Activated CD4-positive, alpha-beta T cell treated with anti-CD3 and anti-CD28 coated beads, Interleukin-2, amount 50 U/mL, for 24 hours (primary cell): ENCODE results near the gene PPIB.

Experiments used
- DNase-seq, 2 donors: peaks; one replicate each; pipeline ENCODE4 v3.0.0-alpha.2; 2020; ENCODE audit warnings: low read depth in 1 of 2, low spot score in 1 of 2

PPIB gene

GRCh38 chr15:64162869-64163658 lies at the start of gene PPIB:
TSS of gene PPIB (minus strand) at chr15:64163022. CDS start at chr15:64162986, 36 bp downstream.
- DNase-seq, result peak; percentile 93 to 95

DNA sequence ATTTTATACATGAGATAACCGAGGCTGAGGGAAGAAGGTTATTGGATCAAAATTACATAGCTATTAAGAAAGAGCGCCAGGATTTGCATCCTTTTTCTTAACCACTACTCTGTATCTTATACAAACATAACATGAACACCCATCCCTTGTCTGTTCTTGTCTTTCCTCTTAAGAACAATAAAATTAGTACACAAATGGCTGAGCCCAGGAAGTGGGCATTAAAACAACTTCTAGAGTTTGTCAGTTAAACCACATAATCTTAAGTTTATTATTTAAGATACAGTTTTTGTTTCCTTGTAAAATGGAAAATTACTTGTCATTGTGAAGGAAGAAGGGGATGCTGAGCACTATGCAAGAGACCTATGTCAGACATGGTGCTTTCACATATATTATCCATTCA lies 48.9 kb upstream of the PPIB start:
- no peak for DNase-seq

DNA sequence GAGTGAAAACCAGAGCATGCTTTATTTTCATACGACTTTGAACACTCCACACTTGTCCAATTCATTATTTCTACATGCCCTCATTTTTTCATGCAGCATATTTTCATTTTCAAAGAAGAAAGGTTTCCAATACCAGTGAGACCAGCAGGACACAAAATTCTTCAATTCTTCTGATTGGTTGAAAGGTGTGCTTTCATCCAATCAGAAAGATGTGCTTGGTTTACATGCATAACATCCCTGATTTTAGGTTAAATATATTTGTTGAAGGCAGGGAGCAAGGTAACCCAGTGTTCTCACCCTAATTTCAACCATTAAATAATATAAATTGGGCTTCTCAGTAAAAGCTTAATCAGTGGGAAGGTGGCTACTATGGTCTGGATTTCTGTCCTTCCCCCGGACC lies 47.5 kb upstream of the PPIB start:
- DNase-seq, result no peak

DNA sequence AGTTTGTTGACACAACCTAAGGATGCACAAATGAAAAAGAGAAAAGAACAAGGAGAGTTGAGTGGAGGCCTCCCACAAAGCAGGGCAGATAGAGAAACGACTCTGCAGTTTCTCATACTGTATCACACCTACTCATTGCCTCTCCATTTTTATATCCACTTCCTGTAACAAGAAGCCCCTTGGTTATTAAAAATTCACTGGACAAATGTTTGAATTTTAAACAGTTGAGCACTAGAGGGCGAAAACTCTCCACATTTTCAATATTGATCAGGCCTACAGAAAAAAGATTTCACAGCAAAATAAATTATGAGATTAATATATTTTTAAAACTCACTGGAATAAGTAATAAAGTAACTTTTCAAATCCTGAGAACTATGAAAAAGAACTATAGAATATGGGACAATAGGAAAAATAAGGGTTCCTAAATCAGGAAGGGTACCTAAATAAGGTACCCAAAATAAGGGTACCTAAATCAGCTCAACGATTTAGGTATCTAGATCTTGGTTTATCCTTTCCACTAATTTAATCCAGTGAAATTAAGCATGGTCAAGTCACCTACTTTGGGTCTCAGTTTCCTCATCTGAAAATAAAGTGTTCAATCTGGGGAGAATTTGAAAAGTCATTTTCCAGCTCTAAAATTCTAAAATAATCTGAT lies 47.0 kb upstream of the PPIB start:
- no peak for DNase-seq

DNA sequence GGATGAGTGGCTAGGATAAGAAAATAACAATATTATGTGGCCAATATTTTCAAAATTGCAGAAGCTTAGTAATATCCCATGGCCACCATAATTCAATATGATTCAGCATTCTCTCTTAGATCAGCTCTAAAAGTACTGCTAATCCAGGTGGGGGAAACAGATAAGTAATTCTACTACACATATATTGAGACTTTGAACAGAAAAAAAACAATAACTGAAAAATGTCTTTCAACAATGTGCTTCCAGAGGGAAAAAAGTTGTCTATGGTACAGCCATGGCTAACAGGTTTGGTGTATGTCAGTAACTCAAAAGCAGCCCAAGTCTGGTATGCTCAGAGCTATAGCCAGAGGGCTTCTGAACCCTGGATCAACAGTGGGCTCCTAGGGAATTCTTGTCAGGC lies 42.4 kb upstream of the PPIB start:
- DNase-seq, result no peak

DNA sequence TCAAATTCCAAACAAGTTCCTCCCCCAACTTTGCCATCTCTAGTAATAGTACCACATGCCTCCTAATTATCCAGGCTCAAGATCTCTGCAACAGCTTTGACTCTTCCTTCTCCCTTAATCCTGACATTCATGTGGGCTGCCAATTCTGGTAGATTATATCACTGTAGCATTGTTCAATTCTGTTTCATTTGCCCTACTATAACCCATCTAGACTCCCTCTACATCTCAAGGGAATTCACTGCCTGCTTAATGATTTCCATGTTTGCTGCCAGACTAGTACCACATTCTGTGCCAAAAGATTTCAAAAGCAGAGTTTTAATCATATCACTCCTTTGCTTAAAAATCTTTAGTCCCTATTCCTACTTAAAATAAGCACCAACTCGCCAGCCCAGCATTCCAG lies 34.6 kb upstream of the PPIB start:
- no peak for DNase-seq

GRCh38 chr15:64193971-64194370 lies 31.1 kb upstream of the PPIB start:
- DNase-seq, result no peak

DNA sequence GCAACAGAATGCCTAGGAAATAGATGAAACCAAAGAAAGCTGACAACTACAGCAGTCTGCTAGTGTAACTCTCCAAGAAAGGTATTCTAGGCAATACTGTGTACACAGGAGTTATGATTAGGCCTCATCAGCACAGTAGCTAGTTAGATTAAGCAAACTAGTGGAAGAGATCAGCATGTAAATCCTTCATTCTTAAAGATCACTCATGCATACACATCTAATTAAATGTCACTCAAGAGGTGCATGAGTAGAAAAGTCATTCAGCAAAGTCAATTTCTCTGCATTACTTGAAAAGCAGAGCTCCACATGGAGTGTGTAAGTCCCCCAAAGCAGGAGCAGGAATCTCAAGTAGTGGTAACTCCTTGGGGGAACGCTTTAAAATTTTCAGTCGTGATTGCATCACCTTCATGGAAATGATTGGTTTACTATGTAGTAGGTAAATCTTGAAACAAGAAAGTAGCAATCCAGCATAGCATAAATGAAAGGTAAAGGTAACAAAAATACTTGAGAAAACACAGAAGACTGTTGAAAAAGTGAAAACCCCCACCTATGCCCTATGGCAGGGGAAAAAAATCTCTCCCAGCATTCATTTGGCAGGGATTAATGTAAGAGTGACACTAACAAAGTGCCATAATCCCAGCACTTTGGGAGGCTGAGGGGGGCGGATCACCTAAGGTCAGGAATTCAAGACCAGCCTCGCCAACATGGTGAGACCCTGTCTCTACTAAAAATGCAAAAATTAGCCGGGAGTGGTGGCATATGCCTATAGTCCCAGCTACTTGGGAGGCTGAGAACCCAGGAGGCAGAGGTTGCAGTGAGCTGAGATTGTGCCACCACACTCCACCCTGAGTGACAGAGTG lies 29.4 kb upstream of the PPIB start:
- no peak for DNase-seq

GRCh38 chr15:64187396-64188191 lies 24.8 kb upstream of the PPIB start:
- DNase-seq, result no peak

GRCh38 chr15:64185146-64185911 lies 22.5 kb upstream of the PPIB start:
- DNase-seq, result no peak

GRCh38 chr15:64182859-64183370 lies 20.1 kb upstream of the PPIB start:
- DNase-seq, result no peak

DNA sequence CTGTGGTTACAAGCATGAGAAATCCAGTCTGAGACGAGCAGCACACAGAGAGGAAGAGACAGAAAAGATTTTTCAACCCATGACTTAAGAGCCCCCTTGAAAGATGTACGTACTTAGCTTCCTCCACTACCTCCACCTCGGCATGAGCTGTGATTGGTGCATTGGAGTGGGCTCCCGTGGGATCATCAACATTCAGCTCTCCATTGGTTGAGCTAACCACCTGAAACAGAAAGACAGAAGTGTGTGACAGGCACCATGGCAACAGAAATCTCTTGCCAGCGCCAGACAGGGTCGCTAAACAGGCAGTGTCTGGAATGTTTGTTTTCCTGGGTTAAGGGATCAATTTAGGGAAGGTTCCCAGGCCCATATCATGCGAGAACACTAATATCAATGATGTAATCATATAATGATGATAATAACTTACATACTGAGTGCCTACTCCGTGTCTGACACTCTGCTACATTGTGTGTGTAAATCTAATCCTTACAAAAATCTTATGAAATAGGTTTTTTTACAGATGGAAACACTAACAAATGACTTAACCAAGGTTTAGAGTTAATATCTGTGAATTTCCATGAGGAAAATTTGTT lies 17.5 kb upstream of the PPIB start:
- no peak for DNase-seq

- DNase-seq, result no peak
Observed at GRCh38 chr15:64166102-64166890, 3.5 kb upstream of the PPIB start.

DNA sequence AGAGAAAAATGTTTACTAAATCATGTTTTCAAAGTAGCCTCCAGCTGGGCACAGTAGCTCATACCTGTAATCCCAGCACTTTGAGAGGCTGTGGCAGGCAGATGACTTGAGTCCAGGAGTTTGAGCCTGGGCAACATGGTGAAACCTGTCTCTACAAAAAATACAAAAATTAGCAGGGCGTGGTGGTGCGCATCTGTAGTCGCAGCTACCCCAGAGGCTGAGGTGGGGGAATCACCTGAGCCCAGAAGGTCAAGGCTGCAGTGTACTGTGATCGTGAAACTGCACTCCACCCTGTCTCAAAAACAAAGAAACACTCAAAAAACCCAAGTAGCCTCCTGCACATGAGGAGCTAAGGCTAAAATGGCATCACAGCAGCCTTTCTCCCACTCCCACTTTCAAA lies 1.6 kb upstream of the PPIB start:
- no peak for DNase-seq

GRCh38 chr15:64163659-64164362 lies 989 bp upstream of the PPIB start:
- DNase-seq, result no peak

DNA sequence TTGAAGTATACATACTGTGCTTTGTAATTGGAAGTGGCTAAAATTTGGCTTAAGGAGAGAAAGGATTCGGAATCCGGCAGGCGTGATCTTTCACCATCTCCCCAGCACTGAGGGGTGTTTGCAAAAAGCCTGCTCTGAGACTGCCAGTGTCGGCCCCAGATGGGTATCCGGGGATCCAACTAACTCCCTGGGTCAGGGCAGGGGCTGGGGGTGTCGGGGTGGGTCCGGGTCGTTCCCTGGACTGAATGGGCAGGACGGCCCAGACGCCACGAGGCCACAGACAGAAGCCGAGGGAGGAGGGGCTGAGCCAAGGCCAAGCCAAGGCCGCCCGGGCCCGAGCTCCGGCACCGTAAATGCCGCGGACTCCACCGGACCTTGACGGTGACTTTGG lies 349 bp downstream of the PPIB start:
- no peak for DNase-seq

GRCh38 chr15:64161688-64162477 lies 939 bp downstream of the PPIB start:
- no peak for DNase-seq
